RKO (cell line): Measurements from ENCODE around the gene AMDHD2.

Experiments
- DNase-seq: peaks from one replicate; pipeline ENCODE4 v3.0.0-alpha.2; 2016; ENCODE audit warnings: low spot score

Gene AMDHD2

DNA sequence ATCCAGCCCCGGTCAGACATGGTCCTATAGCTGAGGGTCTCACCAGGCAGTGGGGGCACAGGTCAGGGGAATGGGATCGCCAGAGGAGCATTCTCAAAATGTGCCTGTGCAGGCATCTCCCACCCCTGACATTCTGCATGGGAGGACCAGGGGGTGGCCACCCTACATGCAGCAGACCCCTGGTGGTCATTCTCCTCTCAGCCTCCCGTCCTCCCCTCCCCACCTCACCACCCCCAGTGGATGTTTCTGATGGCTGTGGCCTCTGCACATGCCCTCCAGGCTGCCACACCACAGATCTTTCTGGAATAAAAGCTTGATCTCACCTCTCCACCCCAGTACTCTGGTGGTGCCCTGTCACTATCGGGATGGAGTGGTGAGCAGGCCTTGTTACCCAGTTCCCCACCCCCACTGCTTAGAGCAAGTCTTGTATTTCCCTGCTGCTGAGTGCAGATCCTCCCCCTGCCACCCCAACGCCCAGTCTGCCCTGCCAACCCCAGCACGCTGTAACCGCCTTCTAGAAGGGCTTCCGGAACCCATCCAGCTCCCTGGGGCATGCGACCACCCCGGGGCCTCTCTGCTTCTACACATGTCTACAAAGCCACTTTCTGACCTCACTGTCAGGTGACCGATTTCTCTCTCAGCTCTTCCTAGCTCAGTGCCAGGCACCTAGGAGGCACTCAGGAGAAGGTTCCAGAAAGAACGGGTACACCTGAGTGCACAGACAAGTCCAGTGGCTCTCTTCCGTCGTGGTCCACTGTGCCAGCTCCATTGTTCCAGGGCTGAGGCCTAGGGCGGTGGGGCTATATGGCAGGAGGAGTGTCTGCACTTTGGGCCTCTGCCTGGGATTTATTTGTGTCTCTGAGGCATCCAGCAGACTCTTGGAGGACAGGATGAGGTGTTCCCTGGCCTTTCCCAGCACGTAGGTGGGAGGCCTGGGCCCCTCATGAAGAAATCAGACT lies 36.0 kb upstream of the AMDHD2 start:
- DNase-seq, result no peak

DNA sequence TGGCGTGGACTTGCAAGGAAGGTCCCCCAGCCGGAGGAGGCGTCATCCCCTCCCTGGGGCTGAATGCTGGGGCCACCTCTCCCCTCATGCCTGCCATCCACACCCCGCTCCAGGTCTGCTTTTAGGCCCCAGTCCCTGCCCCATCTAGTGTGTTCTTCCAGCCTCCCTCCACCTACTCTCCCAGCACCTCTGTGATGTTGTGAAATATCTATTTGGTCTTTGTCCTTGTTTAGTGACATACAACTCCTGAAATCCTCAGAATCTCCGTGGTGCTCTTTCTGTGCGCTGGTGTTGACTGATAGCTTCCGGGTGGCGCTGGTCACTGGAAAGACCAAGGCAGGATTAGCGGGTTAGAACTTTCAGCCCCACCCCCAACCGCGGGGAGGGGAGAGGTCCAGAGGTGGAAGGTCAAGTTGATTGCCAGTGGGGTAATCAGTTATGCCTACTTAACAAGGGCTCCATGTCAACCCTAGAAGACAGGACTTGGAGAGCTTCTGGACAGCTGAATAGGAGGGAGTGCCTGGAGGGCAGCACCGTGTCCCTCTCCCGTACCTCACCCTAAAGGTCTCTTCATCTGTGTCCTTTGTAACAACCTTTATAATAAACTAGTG lies 35.2 kb upstream of the AMDHD2 start:
- DNase-seq, result no peak

DNA sequence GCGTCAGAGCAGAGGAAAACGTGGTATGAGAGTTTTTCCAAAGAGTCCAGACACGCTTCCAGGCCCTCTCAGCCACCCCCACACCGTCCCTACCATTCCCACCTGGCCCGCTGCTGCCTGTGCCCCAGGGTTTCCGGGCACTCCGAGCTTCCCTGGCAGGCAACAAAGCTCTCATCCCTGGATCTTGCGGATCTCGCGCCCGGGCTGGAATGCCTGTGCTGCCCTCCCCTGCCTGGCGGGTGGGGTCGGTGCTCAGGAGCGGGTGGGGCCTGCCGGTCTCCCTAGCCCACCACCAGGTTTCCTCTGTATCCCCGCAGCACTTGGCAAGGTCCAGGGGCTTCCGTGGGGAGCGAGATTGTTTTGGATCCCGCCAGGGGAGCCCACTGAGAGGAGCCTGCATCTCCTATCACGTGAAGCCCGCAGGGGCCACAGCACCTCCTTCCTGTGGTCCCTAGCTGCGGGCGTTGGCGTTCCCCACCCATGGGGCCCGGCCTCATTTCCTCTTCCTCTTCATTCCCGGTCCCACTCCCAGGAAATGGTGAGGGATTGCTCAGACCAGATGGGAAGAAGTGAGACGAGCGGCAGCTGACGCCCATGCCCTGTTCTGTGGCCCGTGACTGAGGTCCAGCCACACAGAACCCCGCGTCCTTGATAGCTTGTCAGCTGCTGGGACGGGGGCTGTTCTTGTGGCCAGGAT lies 34.2 kb upstream of the AMDHD2 start:
- DNase-seq, result no peak

GRCh38 chr16:2486645-2487516 lies 33.3 kb upstream of the AMDHD2 start:
- no peak for DNase-seq

DNA sequence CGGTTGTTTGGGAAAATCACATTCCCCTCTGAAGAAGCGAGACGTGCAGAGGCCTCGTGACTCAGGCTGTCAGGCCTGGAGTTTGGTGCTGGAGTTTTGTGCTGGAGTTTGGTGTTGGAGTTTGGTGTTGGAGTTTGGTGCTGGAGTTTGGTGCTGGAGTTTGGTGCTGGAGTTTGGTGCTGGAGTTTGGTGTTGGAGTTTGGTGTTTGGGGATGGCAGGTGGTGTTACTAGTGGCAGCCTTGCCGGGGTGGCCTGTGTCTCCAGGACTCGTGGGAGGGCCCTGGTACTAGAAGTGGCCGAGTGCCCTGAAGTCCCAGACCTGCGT lies 32.7 kb upstream of the AMDHD2 start:
- no peak for DNase-seq

- DNase-seq, result no peak
These were observed 32.2 kb upstream of the AMDHD2 start for GRCh38 chr16:2487903-2488531.

GRCh38 chr16:2489581-2489980 lies 30.6 kb upstream of the AMDHD2 start:
- DNase-seq, result no peak

DNA sequence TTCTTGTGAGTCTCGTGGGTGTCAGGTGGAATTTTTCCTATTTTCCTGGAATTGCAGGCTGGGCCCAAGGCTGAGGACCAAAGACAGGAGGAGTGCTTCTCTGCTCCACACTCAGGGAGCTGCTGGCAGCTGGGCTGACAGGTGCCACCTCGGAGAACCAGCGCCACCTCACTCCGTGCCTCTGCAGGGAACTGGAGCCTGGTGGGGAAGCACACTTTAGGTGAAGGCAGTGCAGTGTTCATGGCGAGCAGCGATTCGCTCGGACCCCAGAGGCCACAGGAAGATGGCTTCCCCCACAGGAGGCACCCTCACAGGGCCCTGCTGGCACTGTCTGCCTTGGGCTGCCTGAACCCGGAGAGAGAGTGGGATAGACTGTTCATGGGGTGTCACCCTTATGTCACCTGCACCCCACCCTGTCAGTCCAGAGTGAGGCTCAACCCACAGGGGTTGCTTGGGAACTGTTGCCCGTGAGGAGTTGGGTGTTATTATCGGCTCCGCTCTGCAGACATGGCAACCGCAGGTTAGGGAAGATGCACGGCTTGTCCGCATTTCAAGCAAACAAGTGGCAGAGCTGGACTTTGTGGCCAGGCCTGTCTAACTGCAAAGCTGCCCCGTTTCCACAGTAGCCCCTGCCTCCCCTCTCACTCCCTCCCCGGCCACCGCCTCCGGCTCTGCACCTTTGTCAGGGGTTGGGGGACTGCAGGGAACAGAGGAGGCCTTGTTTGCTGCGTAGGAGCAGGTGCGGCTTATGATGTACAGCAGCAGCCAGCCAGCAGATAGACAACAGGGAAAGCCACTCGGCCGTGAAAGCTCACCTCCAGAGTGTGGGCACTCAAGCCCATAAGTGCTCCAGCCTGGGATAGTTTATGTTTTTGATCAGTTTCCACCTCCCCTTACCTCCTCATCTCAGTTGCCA lies 29.7 kb upstream of the AMDHD2 start:
- no peak for DNase-seq

DNA sequence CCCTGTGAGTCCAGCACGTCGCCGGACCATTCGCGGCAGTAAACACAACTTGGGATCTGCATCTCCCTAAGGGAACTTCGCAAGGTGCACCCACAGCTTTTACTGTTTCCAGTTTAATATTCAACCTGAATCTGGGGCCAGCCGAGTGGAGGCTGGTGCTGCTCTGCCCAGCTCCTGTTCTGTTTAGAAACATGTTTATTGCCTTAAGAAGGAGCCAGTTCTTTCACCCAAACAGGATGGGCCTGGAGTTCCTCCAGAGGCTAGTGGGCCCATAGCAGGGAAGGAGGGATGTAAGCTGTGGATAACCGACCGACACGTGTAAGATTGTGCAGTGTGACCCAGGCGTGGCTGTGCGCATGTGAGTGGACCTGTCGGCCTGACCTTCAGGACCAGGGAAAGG lies 27.9 kb upstream of the AMDHD2 start:
- no peak for DNase-seq

- no peak for DNase-seq
These were observed 26.6 kb upstream of the AMDHD2 start for GRCh38 chr16:2493605-2494004.

DNA sequence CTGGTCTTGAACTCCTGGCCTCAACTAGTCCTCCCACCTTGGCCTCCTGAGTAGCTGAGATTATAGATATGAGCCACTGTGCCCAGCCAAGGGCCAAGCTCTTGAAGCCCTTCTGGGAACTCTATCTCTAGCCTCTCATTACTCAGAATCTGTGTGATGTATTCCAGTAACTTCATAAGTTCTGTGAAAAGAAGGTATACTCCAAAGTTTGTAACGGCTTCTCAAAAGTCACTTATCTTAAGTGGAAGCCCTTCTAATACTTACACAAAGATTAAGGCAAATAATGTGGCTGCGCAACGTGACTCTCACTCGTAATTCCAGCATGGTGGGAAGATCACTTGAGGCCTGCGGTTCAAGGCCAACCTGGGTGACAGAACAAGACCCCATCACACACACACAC lies 25.6 kb upstream of the AMDHD2 start:
- no peak for DNase-seq

- DNase-seq, result no peak
These were observed 25.1 kb upstream of the AMDHD2 start for GRCh38 chr16:2495041-2495440.

- no peak for DNase-seq
These were observed 23.7 kb upstream of the AMDHD2 start for GRCh38 chr16:2496223-2497115.

DNA sequence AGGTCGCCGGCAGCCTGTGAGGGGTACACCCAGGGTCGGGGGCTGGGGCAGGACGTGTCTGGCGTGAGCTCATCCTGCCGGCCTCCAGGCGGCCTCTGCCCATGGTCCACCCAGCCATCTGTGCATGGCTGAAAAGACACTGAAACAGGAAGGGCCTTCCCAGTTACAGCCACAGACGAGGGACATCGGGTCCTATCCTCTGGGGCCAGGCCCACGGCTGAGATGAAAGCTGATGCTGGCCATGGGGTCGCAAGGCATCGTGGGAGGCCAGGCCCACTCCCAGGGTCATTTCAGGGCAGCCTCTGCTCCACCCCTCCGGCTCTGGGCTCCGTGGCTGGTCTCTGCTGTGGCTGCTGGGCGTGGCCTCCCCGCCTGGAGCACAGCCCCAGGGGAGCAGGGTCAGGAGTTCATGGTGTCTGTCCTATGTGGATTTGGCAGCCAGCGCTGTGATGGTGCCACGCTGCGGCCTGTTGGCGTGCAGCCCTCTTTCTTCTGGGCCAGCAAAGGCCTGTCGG lies 23.0 kb upstream of the AMDHD2 start:
- DNase-seq, result no peak

GRCh38 chr16:2497695-2498484 lies 22.3 kb upstream of the AMDHD2 start:
- DNase-seq, result no peak

DNA sequence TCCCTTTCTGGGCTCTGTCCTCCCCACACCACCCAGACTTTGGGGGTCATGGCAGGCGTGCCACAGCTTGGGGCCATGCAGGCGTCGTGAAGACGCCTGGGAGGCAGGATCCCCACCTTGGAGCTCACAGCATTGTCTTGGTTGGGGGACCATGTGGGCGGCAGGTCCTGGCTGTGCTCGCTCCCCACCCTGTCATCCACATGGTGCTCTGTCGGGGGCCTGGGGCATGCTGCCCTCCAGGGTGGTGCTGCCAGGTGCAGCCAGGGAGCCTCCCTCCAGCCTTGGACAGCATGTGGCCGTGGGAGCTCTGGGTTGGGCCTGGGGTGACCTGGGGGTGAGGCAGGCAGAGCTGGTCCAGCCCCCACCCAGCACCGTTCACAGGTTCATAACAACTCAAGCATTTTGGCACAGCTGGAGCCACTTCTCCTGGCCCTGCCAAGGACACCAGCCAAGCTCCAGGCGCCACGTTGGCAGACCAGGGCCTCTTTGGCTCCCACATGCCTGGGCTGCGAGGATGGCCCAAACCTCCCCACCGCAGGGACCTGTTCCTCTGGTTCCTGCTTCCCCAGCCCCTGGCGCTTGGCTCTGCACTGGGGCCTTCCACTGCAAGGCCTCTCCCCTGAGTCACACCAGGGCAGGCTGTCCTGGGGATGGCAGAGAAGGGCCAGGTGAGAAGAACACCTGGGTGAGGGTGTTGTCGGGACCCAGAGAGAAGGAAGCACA lies 21.5 kb upstream of the AMDHD2 start:
- DNase-seq, result no peak

GRCh38 chr16:2499454-2499853 lies 20.7 kb upstream of the AMDHD2 start:
- no peak for DNase-seq
